CD14-positive monocyte (primary cell): Measurements from ENCODE around the gene DPM2. TPM values are rescaled to one million over a fixed set of nuclear protein-coding genes. Genes with fewer than 3 reads are reported as not detected.

Source experiments
- DNase-seq, 3 donors: peaks; one replicate each; pipeline ENCODE4 v3.0.0-alpha.2; 2011 to 2022
- H2AFZ ChIP-seq: 2 replicates; pipeline ENCODE4 v1.6.0; 2012; ENCODE audit warnings: mild to moderate bottlenecking, low read depth, low read length, inconsistent platforms; ENCODE audit not compliant: insufficient read depth, poor library complexity, severe bottlenecking
- H3K27ac ChIP-seq, 2 donors: 1 replicate in 1 of 2; 2 replicates in 1 of 2; pipeline ENCODE4 v1.5.1; 2012 to 2013; ENCODE audit warnings: low read length in 2 of 2, control low read depth in 1 of 2, inconsistent platforms in 1 of 2, low read depth in 1 of 2, mild to moderate bottlenecking in 1 of 2
- H3K27me3 ChIP-seq, 2 donors: one replicate each; pipeline versions ENCODE4 v1.6.0 to v1.6.1; 2011 to 2013; ENCODE audit warnings: low read length in 2 of 2; ENCODE audit not compliant: control insufficient read depth in 2 of 2, insufficient read depth in 2 of 2
- H3K36me3 ChIP-seq, 2 donors: replicated peaks in 1 of 2; 1 replicate in 1 of 2; 2 replicates in 1 of 2; pipeline versions ENCODE4 v1.5.1 to v1.6.1; 2012 to 2013; ENCODE audit warnings: low read length in 2 of 2, control low read depth in 1 of 2, inconsistent platforms in 1 of 2, mild to moderate bottlenecking in 1 of 2; ENCODE audit not compliant: insufficient read depth in 2 of 2, control insufficient read depth in 1 of 2
- H3K4me1 ChIP-seq, 2 donors: 1 replicate in 1 of 2; 2 replicates in 1 of 2; pipeline versions ENCODE4 v1.5.1 to v1.6.1; 2012 to 2013; ENCODE audit warnings: low read length in 2 of 2, control low read depth in 1 of 2, inconsistent platforms in 1 of 2, mild to moderate bottlenecking in 1 of 2, moderate library complexity in 1 of 2; ENCODE audit not compliant: insufficient read depth in 2 of 2, control insufficient read depth in 1 of 2
- H3K4me2 ChIP-seq: replicated peaks from 2 replicates; pipeline ENCODE3; 2012; ENCODE audit warnings: low read length, moderate library complexity, mild to moderate bottlenecking; ENCODE audit not compliant: poor library complexity, severe bottlenecking; ENCODE audit errors: extremely low read depth
- H3K4me3 ChIP-seq, 3 experiments: fragments of 200-600 bp in 1 of 3; sonication (generic) in 1 of 3; replicated peaks in 1 of 3; 1 replicate in 2 of 3; 2 replicates in 1 of 3; pipeline ENCODE4 v1.5.1; 2011 to 2013; ENCODE audit warnings: low read length in 3 of 3, mild to moderate bottlenecking in 3 of 3, control low read depth in 2 of 3, low read depth in 2 of 3, inconsistent platforms in 1 of 3, moderate library complexity in 1 of 3
- H3K79me2 ChIP-seq: 2 replicates; pipeline ENCODE4 v1.6.0; 2012; ENCODE audit warnings: mild to moderate bottlenecking, control low read depth, inconsistent platforms, low read length, moderate library complexity; ENCODE audit not compliant: insufficient read depth
- H3K9ac ChIP-seq: 2 replicates; pipeline ENCODE4 v1.6.0; 2017; ENCODE audit warnings: low read length, mild to moderate bottlenecking; ENCODE audit not compliant: insufficient read depth, poor library complexity, severe bottlenecking
- H3K9me3 ChIP-seq, 2 donors: replicated peaks in 1 of 2; 1 replicate in 1 of 2; 2 replicates in 1 of 2; pipeline versions ENCODE4 v1.5.1 to v1.6.1; 2012 to 2013; ENCODE audit warnings: low read length in 2 of 2, control low read depth in 1 of 2; ENCODE audit not compliant: control insufficient read depth in 1 of 2, insufficient read depth in 1 of 2
- H4K20me1 ChIP-seq: 2 replicates; pipeline ENCODE4 v1.6.0; 2012; ENCODE audit warnings: mild to moderate bottlenecking, low read length, control low read depth, moderate library complexity; ENCODE audit not compliant: insufficient read depth
- H3K27ac Mint-ChIP-seq, 7 donors: one replicate each; pipeline ENCODE4 v1.8.0; 2020; ENCODE audit warnings: mild to moderate bottlenecking in 7 of 7, mixed read lengths in 7 of 7, moderate library complexity in 6 of 7, inconsistent platforms in 2 of 7
- H3K27me3 Mint-ChIP-seq, 3 donors: one replicate each; pipeline ENCODE4 v1.8.0; 2021 to 2022; ENCODE audit warnings: low read depth in 3 of 3, mild to moderate bottlenecking in 3 of 3, mixed read lengths in 3 of 3, moderate library complexity in 3 of 3, inconsistent platforms in 1 of 3
- H3K36me3 Mint-ChIP-seq, 2 donors: one replicate each; pipeline ENCODE4 v1.8.0; 2020; ENCODE audit warnings: mixed read lengths in 2 of 2, inconsistent platforms in 1 of 2, mild to moderate bottlenecking in 1 of 2
- H3K4me1 Mint-ChIP-seq: one replicate; pipeline ENCODE4 v1.8.0; 2020; ENCODE audit warnings: mild to moderate bottlenecking, mixed read lengths
- H3K4me3 Mint-ChIP-seq, 2 donors: one replicate each; pipeline ENCODE4 v1.8.0; 2020; ENCODE audit warnings: mild to moderate bottlenecking in 2 of 2, mixed read lengths in 2 of 2, moderate library complexity in 1 of 2
- H3K9me3 Mint-ChIP-seq, 7 donors: one replicate each; pipeline ENCODE4 v1.8.0; 2020 to 2022; ENCODE audit warnings: mixed read lengths in 7 of 7, mild to moderate bottlenecking in 6 of 7, moderate library complexity in 6 of 7, inconsistent platforms in 2 of 7
- CTCF ChIP-seq: fragments of 200-600 bp; IDR thresholded peaks from one replicate; pipeline ENCODE4 v1.8.0; 2022; ENCODE audit warnings: antibody characterized with exemption, mild to moderate bottlenecking
- WGBS: methylation state at CpG from one replicate; pipeline ENCODE4 v1.1.5; 2013; ENCODE audit warnings: missing lambda C conversion rate; ENCODE audit not compliant: insufficient coverage; 5-methylcytosine and 5-hydroxymethylcytosine counted together
- intact Hi-C, 2 donors: fragments of 100-400 bp; cut with micrococcal nuclease; formaldehyde crosslinking; loops; one replicate each; pipeline versions ENCODE4 v1.15.0 to v1.15.1; 2023
- polyA plus RNA-seq, 3 donors: library from polyadenylated mRNA; depleted of rRNA in 1 of 3; unstranded in 2 of 3; stranded (reverse) in 1 of 3; fragments of 300-500 nt in 2 of 3; fragments of >200 nt in 1 of 3; fragmentation: Illumina TruSeq in 2 of 3; gene quantifications; 1 replicate in 2 of 3; 2 replicates in 1 of 3; pipeline ENCODE4 v1.2.3, GENCODE V29; 2012 to 2021

DPM2 gene
- polyA plus RNA-seq, 3 donors, result 22.4 to 28.7 (median 25.4) TPM

DNA sequence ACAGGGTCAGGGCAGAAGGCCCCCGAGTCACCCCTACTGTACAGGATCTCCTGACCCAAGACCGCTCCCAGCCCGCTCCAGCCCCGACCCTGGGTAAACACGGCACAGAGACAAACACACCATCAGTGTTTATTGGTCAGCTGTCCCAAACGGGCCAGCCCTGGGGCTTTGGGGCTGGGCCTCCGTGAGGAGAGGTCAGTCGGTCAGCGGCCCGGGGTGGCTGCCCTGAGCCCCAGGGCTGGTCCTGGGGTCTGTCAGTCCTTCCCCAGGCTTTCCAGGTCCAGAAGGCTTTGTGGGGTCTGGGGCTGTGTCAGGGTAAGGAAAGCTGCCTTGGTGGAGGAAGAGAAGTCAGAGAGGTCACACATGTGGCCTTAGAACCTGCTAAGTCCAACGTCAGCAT is 2.7 kb downstream of the DPM2 start:
- H3K9ac ChIP-seq, result no peak overlapping the region
- H3K9me3 Mint-ChIP-seq, result peaks cover 0 to 4% (median 0%) of the 10 kb centered on the region in 7 donors
- peaks cover 50% of the 10 kb centered on the region for H3K4me1 Mint-ChIP-seq
- H3K36me3 Mint-ChIP-seq, result peaks cover 16 to 36% of the 10 kb centered on the region in 2 donors
- H3K4me3 Mint-ChIP-seq, result no peak overlapping the region
- no peaks in the 10 kb centered on the region for H3K9me3 ChIP-seq
- H4K20me1 ChIP-seq, result peaks cover 41% of the 10 kb centered on the region
- H3K27ac ChIP-seq, result no peak overlapping the region
- H3K4me2 ChIP-seq, result no peak overlapping the region
- intact Hi-C loops, result no loop called here
- H3K4me3 ChIP-seq, result no peak overlapping the region
- H3K36me3 ChIP-seq, result peaks cover 2 to 9% of the 10 kb centered on the region in 2 donors
- H3K27ac Mint-ChIP-seq, result peak overlapping the region in 2 of 7 donors; percentile 58 to 81
- peaks cover 4 to 15% of the 10 kb centered on the region in 2 donors for H3K27me3 ChIP-seq
- H3K4me1 ChIP-seq, result peaks cover 40 to 50% of the 10 kb centered on the region in 2 donors
- DNase-seq, result no peak
- peaks cover 15 to 23% (median 20%) of the 10 kb centered on the region in 3 donors for H3K27me3 Mint-ChIP-seq
- no peak overlapping the region for H2AFZ ChIP-seq
- H3K79me2 ChIP-seq, result peaks cover 24% of the 10 kb centered on the region
- no peak for TF ChIP-seq CTCF
- 80% methylated on average over 7 of the region's 11 CpGs for WGBS

DNA sequence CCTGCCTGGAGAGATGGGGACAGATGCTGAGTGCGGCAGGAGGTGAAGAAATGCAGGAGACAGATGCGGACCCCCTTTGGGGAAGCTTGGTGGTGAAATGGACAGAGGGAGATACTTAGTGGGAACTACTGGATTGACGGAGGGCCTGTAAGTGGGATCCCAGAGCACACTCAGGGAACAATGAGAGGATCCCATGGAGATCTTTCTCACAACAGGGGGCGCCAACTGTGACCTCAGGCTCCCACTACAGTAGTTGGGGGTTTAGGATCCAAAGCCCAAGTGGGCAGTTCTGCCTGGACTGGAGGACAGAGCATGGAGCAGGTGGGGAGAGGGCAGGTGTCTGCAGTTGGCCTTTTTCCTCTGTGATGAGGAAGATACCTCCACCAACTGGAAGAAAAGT is 3.4 kb downstream of the DPM2 start:
- H3K4me1 ChIP-seq, result peaks cover 40 to 50% of the 10 kb centered on the region in 2 donors
- peaks cover 41% of the 10 kb centered on the region for H4K20me1 ChIP-seq
- peak overlapping the region in 3 of 7 donors; percentile 42 to 79 (median 75) for H3K27ac Mint-ChIP-seq

More for the DNA sequence above, 3.4 kb downstream of the DPM2 start:
- Mint-ChIP-seq H3K4me1 (peaks cover 52% of the 10 kb centered on the region), H3K36me3 (peaks cover 18 to 36% of the 10 kb centered on the region in 2 donors), H3K9me3 (peaks cover 0 to 4% (median 0%) of the 10 kb centered on the region in 7 donors), H3K27me3 (peaks cover 23 to 30% (median 27%) of the 10 kb centered on the region in 3 donors), H3K4me3 (no peak overlapping the region)
- peaks cover 24% of the 10 kb centered on the region for H3K79me2 ChIP-seq
- H3K36me3 ChIP-seq, result peaks cover 2 to 9% of the 10 kb centered on the region in 2 donors
- no peak overlapping the region for H2AFZ ChIP-seq
- DNase-seq, result no peak
- no peaks in the 10 kb centered on the region for H3K9me3 ChIP-seq
- peaks cover 10 to 23% of the 10 kb centered on the region in 2 donors for H3K27me3 ChIP-seq
- no peak overlapping the region for H3K4me2 ChIP-seq
- no peak for TF ChIP-seq CTCF
- H3K27ac ChIP-seq, result no peak overlapping the region
- H3K4me3 ChIP-seq, result no peak overlapping the region
- H3K9ac ChIP-seq, result no peak overlapping the region
- intact Hi-C loops, result no loop called here
- WGBS, result 100% methylated on average over 3 of the region's 4 CpGs
